GM23338 (cell line): ENCODE data around the gene SETDB2. TPM values are rescaled to one million over a fixed set of nuclear protein-coding genes. Genes with fewer than 3 reads are reported as not detected.

ENCODE experiments used
- ATAC-seq: fragments of 200-7000 bp; cut with Tn5 transposase; 3 replicates; pipeline ENCODE4 v1.9.1; 2020
- DNase-seq: peaks from one replicate; pipeline ENCODE4 v3.0.0-alpha.2; 2015; ENCODE audit warnings: low spot score
- H2AFZ ChIP-seq: fragments of 200-600 bp; sonication (generic); 2 replicates; pipeline ENCODE4 v1.8.0; 2016; ENCODE audit warnings: antibody characterized with exemption, mild to moderate bottlenecking, moderate library complexity
- H3F3A ChIP-seq: fragments of 200-600 bp; sonication (generic); replicated peaks from 2 replicates; pipeline ENCODE4 v1.8.0; 2017; ENCODE audit warnings: antibody characterized with exemption, mixed run types, low read depth
- H3K27ac ChIP-seq: fragments of 200-600 bp; sonication (generic); 2 replicates; pipeline ENCODE4 v1.6.1; 2016; ENCODE audit warnings: low read depth
- H3K27me3 ChIP-seq: fragments of 200-600 bp; sonication (generic); 2 replicates; pipeline ENCODE4 v1.8.0; 2016; ENCODE audit warnings: mild to moderate bottlenecking, mixed run types, moderate library complexity; ENCODE audit not compliant: insufficient read depth
- H3K36me3 ChIP-seq: fragments of 200-600 bp; sonication (generic); 2 replicates; pipeline ENCODE4 v1.8.0; 2016; ENCODE audit warnings: mild to moderate bottlenecking; ENCODE audit not compliant: insufficient read depth
- H3K4me1 ChIP-seq: fragments of 200-600 bp; sonication (generic); 2 replicates; pipeline ENCODE4 v1.8.0; 2016; ENCODE audit warnings: mild to moderate bottlenecking, moderate library complexity; ENCODE audit not compliant: insufficient read depth
- H3K4me2 ChIP-seq: fragments of 200-600 bp; sonication (generic); 2 replicates; pipeline ENCODE4 v1.7.1; 2017; ENCODE audit warnings: mixed run types
- H3K4me3 ChIP-seq: fragments of 200-600 bp; sonication (generic); 2 replicates; pipeline ENCODE4 v1.6.1; 2016; ENCODE audit warnings: mixed run types
- H3K79me2 ChIP-seq: fragments of 200-600 bp; sonication (generic); replicated peaks from 2 replicates; pipeline ENCODE4 v1.8.0; 2017; ENCODE audit warnings: mild to moderate bottlenecking; ENCODE audit not compliant: insufficient read depth
- H3K9me2 ChIP-seq: fragments of 200-600 bp; sonication (generic); 2 replicates; pipeline ENCODE4 v1.8.0; 2017; ENCODE audit not compliant: insufficient read depth
- H4K20me1 ChIP-seq: fragments of 200-600 bp; sonication (generic); replicated peaks from 2 replicates; pipeline ENCODE4 v1.8.0; 2017; ENCODE audit warnings: mild to moderate bottlenecking; ENCODE audit not compliant: insufficient read depth
- H3K27ac Mint-ChIP-seq: 2 replicates; pipeline ENCODE4 v1.8.0; 2020; ENCODE audit warnings: inconsistent platforms, mild to moderate bottlenecking, moderate library complexity, mixed read lengths
- H3K27me3 Mint-ChIP-seq: 3 replicates; pipeline ENCODE4 v1.8.0; 2022; ENCODE audit warnings: low read depth, mild to moderate bottlenecking, moderate library complexity, mixed read lengths, inconsistent platforms; ENCODE audit not compliant: insufficient read depth, poor library complexity
- H3K36me3 Mint-ChIP-seq: 3 replicates; pipeline ENCODE4 v1.8.0; 2021; ENCODE audit warnings: low read depth, mild to moderate bottlenecking, inconsistent platforms, moderate library complexity, mixed read lengths
- H3K4me1 Mint-ChIP-seq: 3 replicates; pipeline ENCODE4 v1.8.0; 2020; ENCODE audit warnings: mild to moderate bottlenecking, inconsistent platforms, mixed read lengths
- H3K4me3 Mint-ChIP-seq: 3 replicates; pipeline ENCODE4 v1.8.0; 2021; ENCODE audit warnings: moderate library complexity, mild to moderate bottlenecking, inconsistent platforms, mixed read lengths
- H3K9me3 Mint-ChIP-seq: 3 replicates; pipeline ENCODE4 v1.8.0; 2020; ENCODE audit warnings: moderate library complexity, mild to moderate bottlenecking, inconsistent platforms, mixed read lengths
- CREB1 ChIP-seq: fragments of 250-450 bp; sonication (Bioruptor Pico); IDR thresholded peaks from 2 replicates; pipeline ENCODE4 v1.5.0; 2020; ENCODE audit warnings: low read depth, mild to moderate bottlenecking, moderate library complexity
- EZH2phosphoT487 ChIP-seq: fragments of 200-600 bp; sonication (generic); IDR thresholded peaks from one replicate; pipeline ENCODE4 v1.8.1; 2018; ENCODE audit warnings: antibody characterized with exemption; ENCODE audit not compliant: unreplicated experiment
- POLR2AphosphoS5 ChIP-seq: IDR thresholded peaks from 2 replicates; pipeline ENCODE4 v1.6.1; 2016; ENCODE audit warnings: antibody characterized with exemption, low read depth
- polyA plus RNA-seq: library from polyadenylated mRNA; unstranded; fragments of >200 nt; fragmentation: Nextera tagmentation; extraction: Ambion mirVana; gene quantifications from 2 replicates; pipeline ENCODE4 v1.2.1, GENCODE V29; 2016
- total RNA-seq: library from RNA; depleted of rRNA; stranded (reverse); fragments of >200 nt; shearing (Covaris generic); gene quantifications from 2 replicates; pipeline ENCODE4 v1.2.3, GENCODE V29; 2014
- TF ChIP-seq, protein P1 (sequence below): fragments of 250-450 bp; sonication (Bioruptor Pico); IDR thresholded peaks from 2 replicates; pipeline ENCODE4 v1.5.0; 2020; ENCODE audit warnings: mild to moderate bottlenecking, moderate library complexity
- TF ChIP-seq, protein P2 (sequence below), 2 experiments: fragments of 200-600 bp in 1 of 2; sonication (generic) in 1 of 2; conservative IDR thresholded peaks; 2 replicates each; pipeline versions ENCODE4 v1.5.1 to v1.6.1; 2016 to 2017; ENCODE audit warnings: antibody characterized with exemption in 2 of 2, low read depth in 2 of 2, mild to moderate bottlenecking in 2 of 2, moderate library complexity in 1 of 2

Gene SETDB2
- total and polyA plus RNA-seq, 2 experiments from 2014 or later, result 4.6 to 5.8 TPM

DNA sequence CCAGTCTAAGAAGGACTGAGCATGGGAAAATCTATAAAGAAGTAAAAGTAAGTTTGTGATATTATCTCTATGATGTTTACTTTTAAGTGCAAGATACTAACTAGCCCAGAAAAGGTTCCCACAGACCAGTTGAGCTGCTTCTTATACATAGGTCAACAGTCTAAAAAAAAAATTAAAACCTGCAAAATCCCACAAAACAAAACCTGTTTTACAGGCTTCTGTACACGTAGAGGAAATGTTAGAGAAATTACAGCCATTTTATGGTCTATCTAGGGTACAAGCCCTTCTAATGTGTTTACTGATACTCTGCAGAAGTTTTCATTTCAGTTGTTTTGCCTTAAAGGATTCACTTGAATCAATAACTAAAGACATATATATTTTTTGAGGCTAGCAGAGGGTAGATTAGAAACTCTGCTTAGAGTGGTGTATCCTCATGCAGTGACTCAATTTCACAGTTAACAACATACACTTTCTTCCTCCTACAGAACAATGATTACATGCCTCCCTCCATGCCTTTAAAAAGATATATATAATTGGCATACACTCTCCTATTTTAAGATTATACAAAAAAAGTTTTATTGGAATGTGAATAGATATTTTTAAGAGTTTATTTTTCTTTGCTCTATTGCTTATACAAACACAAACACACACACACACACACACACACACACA lies 44.1 kb upstream of the SETDB2 start (continued):
- TF ChIP-seq, protein P1, sequence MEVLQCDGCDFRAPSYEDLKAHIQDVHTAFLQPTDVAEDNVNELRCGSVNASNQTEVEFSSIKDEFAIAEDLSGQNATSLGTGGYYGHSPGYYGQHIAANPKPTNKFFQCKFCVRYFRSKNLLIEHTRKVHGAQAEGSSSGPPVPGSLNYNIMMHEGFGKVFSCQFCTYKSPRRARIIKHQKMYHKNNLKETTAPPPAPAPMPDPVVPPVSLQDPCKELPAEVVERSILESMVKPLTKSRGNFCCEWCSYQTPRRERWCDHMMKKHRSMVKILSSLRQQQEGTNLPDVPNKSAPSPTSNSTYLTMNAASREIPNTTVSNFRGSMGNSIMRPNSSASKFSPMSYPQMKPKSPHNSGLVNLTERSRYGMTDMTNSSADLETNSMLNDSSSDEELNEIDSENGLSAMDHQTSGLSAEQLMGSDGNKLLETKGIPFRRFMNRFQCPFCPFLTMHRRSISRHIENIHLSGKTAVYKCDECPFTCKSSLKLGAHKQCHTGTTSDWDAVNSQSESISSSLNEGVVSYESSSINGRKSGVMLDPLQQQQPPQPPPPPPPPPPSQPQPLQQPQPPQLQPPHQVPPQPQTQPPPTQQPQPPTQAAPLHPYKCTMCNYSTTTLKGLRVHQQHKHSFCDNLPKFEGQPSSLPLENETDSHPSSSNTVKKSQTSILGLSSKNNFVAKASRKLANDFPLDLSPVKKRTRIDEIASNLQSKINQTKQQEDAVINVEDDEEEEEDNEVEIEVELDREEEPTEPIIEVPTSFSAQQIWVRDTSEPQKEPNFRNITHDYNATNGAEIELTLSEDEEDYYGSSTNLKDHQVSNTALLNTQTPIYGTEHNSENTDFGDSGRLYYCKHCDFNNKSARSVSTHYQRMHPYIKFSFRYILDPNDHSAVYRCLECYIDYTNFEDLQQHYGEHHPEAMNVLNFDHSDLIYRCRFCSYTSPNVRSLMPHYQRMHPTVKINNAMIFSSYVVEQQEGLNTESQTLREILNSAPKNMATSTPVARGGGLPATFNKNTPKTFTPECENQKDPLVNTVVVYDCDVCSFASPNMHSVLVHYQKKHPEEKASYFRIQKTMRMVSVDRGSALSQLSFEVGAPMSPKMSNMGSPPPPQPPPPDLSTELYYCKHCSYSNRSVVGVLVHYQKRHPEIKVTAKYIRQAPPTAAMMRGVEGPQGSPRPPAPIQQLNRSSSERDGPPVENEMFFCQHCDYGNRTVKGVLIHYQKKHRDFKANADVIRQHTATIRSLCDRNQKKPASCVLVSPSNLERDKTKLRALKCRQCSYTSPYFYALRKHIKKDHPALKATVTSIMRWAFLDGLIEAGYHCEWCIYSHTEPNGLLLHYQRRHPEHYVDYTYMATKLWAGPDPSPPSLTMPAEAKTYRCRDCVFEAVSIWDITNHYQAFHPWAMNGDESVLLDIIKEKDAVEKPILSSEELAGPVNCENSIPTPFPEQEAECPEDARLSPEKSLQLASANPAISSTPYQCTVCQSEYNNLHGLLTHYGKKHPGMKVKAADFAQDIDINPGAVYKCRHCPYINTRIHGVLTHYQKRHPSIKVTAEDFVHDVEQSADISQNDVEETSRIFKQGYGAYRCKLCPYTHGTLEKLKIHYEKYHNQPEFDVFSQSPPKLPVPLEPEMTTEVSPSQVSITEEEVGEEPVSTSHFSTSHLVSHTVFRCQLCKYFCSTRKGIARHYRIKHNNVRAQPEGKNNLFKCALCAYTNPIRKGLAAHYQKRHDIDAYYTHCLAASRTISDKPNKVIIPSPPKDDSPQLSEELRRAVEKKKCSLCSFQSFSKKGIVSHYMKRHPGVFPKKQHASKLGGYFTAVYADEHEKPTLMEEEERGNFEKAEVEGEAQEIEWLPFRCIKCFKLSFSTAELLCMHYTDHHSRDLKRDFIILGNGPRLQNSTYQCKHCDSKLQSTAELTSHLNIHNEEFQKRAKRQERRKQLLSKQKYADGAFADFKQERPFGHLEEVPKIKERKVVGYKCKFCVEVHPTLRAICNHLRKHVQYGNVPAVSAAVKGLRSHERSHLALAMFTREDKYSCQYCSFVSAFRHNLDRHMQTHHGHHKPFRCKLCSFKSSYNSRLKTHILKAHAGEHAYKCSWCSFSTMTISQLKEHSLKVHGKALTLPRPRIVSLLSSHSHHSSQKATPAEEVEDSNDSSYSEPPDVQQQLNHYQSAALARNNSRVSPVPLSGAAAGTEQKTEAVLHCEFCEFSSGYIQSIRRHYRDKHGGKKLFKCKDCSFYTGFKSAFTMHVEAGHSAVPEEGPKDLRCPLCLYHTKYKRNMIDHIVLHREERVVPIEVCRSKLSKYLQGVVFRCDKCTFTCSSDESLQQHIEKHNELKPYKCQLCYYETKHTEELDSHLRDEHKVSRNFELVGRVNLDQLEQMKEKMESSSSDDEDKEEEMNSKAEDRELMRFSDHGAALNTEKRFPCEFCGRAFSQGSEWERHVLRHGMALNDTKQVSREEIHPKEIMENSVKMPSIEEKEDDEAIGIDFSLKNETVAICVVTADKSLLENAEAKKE (CRISPR knock-in tag), result no peak
- TF ChIP-seq, protein P2, sequence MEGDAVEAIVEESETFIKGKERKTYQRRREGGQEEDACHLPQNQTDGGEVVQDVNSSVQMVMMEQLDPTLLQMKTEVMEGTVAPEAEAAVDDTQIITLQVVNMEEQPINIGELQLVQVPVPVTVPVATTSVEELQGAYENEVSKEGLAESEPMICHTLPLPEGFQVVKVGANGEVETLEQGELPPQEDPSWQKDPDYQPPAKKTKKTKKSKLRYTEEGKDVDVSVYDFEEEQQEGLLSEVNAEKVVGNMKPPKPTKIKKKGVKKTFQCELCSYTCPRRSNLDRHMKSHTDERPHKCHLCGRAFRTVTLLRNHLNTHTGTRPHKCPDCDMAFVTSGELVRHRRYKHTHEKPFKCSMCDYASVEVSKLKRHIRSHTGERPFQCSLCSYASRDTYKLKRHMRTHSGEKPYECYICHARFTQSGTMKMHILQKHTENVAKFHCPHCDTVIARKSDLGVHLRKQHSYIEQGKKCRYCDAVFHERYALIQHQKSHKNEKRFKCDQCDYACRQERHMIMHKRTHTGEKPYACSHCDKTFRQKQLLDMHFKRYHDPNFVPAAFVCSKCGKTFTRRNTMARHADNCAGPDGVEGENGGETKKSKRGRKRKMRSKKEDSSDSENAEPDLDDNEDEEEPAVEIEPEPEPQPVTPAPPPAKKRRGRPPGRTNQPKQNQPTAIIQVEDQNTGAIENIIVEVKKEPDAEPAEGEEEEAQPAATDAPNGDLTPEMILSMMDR (conservative IDR thresholded peaks at IDR 0.05; ENCODE audit: low read depth in 2 of 2), result no peak
- no peak for TF ChIP-seq POLR2AphosphoS5

DNA sequence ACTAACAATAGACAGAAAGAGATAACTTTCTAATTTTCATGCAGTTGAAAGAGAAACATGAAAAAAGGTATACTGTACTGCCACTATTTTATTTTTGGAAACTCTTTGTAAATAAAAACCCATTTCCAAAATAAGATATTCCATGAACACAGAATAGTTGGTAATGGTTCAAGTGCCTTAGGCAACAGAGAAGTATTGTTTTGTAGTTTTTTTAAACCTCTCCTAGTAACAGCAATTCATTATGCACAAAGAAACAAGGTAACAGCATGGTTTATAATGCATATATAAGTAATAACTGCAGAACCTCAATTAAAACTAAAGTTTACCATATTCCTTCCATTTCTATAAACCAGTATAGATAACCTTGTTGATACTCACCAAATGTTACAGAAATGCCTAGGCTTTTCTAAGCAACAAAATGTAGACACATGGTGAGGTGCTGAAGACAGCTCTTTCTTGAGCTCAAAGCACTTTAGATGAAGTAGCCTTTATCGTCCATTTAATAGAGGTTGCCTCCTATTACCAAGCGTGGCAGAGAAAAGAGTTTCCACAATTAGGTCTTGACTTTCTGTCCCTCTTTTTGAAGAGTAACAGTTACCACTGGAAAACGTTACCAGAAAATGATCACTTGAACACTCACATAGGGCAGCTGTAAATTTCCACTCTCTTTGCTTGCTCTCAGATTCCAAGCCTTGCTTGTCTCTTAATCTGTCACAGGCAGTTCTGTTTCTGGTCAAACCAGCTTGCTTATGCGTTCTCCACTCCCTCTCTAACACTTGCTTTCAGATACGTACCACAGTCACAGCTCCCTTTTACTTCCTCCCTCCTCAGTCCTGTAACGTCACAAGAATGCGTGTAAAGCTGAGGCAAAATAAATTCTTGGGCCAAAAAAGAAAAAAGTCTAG lies 43.1 kb upstream of the SETDB2 start:
- ATAC-seq, result peak; percentile 70
- no peak overlapping the region for H3K27ac Mint-ChIP-seq
- TF ChIP-seq CREB1 (CRISPR knock-in tag), result no peak
- no peak for TF ChIP-seq EZH2phosphoT487

More for the DNA sequence above, 43.1 kb upstream of the SETDB2 start:
- peaks cover 11% of the 10 kb centered on the region; the same call in 1 of the 2 replicates for H3K4me1 ChIP-seq
- no peak overlapping the region for H3K27ac ChIP-seq
- Mint-ChIP-seq H3K4me3 (no peak overlapping the region; the same call in 2 of the 3 replicates), H3K4me1 (peaks cover 8% of the 10 kb centered on the region), H3K9me3 (no peaks in the 10 kb centered on the region; the same call in 2 of the 3 replicates), H3K36me3 (no peaks in the 10 kb centered on the region), H3K27me3 (peaks cover 1% of the 10 kb centered on the region)
- no peaks in the 10 kb centered on the region for H4K20me1 ChIP-seq
- no peaks in the 10 kb centered on the region for H3F3A ChIP-seq
- 0 out of 2 replicates have a peak overlapping the region, but pooled peaks have one; percentile 5 for H3K4me2 ChIP-seq
- peak; percentile 27 for DNase-seq
- H2AFZ ChIP-seq, result no peak overlapping the region
- no peak overlapping the region for H3K4me3 ChIP-seq
- H3K9me2 ChIP-seq, result no peaks in the 10 kb centered on the region
- no peaks in the 10 kb centered on the region for H3K79me2 ChIP-seq
- no peaks in the 10 kb centered on the region for H3K27me3 ChIP-seq
- H3K36me3 ChIP-seq, result no peaks in the 10 kb centered on the region
